NCI-H2196 (cell line): ENCODE measurements around the gene CBLN4.
A peak's percentile ranks its signal among the peaks of the same experiment; 100 is the strongest.

Experiments used
- DNase-seq: peaks from one replicate; lab custom pipeline; 2025; ENCODE audit not compliant: unreplicated experiment; lab: John Stamatoyannopoulos, UW

The CBLN4 gene

DNA sequence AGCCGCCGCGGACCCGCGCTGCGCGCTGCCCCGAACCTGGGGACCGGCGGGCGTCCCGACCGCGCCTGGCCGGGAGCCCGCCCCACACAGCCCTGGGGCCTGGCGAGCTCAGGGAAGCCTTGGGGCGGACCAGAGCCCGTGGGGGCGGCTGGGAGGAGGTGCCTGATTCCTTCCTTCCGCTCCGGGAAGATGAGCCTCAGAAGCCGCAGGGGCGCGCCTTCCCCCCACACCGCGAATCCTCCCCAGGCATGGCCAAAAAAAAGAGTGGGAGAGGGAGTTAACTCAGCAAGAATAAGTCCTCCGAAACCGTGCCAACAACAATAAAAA, at the start of gene CBLN4:
CBLN4 (minus strand) TSS at position 131 of the 327 bp plus-strand sequence. CDS start 1,348 bp downstream, outside the sequence.
- DNase-seq = no peak

DNA sequence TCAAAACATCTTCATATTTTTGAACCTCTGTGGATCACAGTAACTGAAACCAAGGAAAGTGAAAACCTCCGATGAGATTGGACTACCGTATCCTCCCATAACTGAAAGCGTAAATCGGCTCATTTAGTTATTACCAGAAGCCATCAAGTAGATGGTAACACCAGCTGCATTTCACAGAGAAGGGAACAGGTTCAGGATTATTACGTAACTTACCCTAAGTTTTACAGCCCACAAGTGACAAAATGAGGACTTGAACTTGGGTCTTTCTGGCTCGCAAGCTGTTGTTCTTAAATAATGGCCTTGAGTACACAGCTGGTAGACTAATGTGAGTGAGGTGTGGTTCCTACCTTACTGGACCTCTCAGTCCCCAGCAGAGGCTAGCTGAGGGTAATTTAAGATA, 37.9 kb upstream of the CBLN4 start:
- DNase-seq = no peak

DNA sequence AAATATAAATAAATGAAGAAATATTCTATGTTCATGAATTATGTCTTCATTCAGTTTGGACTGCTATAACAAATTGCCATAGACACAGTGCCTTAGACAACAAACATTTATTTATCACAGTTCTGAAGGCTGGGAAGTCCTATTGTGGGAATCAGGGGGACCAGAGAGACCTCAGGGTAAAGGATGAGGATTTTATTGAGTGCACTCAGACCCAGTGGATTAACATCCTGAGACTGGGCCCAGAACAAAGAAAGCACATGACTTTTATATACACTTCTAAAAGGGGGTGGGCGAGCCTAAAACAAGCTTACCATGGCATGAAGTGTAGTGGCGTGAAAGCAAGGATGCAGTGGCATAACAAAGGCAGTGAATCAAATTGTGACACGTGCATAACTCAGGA, 26.9 kb upstream of the CBLN4 start:
- no peak for DNase-seq

DNA sequence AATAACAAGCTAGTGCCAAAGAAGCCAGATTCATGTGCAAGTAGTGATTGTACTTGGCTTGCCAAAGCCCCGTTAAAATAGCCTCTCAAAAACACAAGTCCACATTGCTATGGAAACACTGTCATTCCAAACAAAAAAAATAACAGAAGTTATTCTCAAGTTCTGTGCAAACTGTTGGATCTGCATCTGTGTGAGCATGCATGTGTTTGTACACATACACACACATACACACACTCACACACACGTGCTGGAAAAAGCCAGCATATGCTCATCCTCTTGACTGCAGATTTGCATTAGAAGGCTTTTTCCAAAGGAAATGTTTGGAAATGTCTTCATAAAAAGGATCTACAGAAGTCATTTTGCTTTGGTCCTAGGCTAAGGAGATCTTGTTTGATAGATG, 13.4 kb upstream of the CBLN4 start:
- DNase-seq = no peak

DNA sequence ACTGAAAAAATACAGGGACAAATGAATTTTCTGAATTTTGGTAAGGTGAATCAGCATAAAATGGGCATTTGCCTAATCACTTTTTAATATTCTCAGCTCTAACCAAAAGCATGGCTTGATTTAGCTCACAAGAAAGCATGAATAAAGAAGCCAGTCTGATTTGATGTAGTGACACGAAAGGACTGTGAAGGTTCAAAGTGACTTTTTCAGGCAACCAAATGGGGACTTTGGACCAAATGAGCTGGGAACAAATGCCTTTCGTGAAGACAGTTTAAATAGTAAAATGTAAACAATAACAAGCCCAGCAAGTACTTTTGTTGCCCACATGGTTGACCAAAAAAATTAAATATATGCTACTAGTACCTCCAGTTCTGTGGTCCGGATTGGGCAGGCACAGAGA, 12.9 kb upstream of the CBLN4 start:
- DNase-seq = no peak

DNA sequence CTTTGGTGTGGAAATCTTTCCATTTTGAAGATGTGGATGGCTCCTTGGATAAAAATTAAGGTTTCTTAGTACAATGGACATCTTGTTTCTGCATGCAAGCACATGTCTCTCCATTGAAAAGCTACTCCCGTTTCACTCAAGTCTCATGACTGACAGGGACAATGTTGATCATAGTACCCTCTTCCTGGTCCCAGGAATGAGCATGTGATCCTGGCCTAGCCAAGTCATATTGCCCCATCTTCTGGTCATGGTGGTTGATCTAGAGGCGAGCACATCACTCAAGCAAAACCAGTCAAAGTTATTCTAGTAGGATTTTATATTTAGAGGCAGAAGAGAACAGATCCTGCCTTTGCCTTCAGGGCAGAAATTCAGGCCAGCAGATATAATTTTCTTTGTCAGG, 12.2 kb upstream of the CBLN4 start:
- no peak for DNase-seq

DNA sequence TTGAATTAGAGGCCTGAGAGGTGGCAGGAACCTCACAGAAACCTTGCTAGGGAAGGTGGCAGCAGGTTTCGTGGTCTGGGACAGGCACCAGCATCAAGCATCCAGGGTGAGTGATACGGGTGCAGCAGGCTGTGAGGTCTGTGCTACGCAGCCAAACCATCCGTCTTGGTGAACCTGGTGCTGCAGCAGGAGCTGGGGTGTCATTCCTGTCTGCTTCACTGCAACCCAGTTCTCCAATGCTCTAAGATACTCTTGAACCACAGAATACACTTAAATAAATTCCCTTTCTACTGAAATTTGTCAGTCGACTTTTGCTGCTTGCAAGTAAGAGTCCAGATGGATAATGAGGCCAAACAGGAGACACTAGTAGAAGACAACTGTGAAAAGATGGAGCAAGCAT, 9.7 kb upstream of the CBLN4 start:
- DNase-seq = no peak

DNA sequence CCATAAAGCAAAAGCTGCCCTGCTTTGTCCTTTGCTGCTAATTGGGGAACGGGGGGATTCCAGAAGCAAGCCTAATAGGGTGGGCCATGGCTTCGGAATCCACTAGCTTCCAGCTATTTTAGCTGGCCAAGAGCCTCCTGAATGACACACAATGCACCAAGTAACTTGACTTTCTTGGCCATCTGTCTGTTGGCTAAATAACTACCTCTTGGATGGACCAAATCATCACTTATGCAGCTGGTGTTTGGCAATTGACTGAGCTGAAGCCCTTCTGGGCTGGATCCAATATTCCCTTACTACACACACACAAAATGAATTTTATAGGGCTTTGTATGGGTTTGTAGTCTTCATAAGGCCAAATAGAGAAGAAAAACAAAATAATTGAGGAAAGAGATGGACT, 8.8 kb upstream of the CBLN4 start:
- DNase-seq = no peak

DNA sequence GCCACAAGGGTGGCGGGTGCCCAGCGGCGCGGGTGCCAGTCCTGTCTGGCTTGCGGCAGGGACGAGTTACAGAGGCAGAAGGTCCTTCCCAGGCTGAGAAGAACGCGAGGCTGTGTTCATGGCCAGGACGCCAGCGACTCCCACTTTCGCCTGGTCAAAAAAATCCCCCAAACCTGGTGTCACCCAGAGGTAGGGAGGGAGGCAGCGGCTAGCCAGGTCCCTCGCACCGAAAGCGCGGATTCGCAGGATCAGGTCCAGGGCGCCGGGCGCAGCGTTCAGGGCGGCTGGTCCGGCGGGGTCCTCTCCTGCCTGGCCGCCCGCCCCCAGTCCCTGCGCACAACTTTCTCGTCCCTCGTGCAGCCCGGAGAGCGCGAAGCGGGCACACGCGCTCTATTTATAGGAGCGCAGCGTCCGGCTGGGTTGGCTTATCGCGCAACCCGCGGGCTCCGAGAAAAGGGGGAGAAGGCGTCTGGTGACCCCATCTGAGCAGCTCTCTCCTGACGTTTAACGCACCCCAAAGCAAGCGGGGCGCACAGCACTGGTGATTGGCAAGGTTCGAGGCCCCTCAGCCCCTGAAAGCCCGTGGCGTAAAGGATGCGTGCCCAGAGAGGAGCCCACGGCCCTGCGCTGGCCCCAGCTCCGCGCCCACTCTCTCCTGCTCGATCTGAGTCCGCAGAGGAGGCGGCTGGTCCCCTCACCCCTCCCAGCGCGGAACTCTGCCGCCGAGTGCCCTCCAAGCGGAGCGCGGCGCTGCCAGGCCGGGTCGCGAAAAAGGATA, 519 bp downstream of the CBLN4 start:
- no peak for DNase-seq

DNA sequence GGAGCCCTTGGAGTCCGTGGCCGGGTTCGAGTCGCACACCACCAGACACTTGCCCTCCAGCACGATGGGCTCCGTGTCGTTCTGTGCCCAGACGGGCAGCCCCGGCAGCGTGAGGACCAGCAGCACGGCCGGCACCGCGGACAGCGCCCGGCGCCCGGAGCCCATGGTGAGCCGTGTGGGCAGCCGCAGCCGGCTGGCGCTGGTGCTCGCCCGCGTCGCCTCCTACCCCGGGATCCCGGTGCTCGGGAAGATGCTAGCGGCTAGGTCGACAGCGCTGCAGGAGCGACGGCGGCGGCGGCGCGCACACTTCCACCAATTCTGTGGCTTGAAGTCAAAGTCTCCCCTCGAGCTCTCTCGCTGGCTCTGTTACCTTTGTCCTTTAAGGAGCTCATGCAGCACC, 1.3 kb downstream of the CBLN4 start:
- DNase-seq = no peak

DNA sequence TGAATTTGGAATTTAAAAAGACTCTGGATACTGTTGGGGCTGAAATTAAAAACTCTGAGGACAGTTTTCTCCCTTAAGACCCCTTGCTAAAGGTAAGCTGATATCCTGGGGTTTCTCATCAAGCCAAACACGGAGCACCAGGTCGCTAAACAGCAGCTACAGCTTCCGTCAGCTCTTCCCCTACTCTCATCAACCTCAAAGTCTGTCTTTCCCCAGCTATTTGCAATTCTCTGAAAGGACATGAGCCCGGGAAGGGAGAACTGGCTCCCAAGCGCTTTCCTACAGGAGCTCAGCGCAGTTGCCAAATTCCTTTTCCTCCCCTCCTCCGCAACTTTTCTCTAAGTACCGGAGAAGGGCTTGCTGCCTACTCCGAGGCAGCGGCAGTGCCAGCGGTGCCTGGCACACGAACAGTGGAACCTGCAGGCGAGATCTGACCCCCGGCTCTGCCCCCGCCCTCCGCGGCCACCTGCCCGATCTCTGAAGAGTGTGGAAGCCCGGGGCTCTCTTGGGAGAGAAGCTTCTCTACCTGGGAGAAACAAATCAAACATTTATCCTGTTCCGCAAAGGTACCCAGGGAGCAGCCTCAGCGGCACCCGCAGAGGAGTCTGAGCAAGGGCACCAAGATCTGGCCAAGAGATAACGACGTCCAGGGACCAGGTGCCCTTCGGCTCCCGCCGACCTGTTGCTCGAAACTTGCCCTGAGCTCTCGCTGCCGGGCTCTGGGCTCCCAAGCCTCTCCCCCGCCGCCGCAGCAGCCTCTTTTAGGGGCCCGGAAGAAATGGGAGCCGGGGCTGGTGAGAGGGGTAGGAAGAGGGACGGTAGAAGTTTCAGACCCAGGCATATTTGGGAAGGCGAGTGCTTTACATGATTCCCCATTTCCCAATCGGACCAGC, 2.2 kb downstream of the CBLN4 start:
- no peak for DNase-seq

DNA sequence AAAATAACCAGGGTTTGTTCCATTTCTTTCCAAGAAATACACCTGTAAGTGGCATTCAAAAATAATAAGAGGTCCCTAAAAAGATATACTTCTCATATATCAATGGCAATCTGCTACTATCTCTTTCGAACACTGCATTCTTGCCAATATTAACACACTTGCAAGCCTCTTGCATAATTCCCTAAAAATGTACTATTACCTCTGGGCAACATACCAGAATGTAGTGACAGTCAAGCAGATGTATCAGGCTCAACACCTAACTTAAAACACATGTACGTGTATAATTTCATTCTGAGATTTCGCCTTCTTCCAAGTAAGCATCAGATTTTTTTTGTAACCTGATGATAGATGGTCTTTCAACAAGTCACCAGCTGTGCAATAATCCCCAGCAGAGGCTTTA, 3.4 kb downstream of the CBLN4 start:
- DNase-seq = no peak

DNA sequence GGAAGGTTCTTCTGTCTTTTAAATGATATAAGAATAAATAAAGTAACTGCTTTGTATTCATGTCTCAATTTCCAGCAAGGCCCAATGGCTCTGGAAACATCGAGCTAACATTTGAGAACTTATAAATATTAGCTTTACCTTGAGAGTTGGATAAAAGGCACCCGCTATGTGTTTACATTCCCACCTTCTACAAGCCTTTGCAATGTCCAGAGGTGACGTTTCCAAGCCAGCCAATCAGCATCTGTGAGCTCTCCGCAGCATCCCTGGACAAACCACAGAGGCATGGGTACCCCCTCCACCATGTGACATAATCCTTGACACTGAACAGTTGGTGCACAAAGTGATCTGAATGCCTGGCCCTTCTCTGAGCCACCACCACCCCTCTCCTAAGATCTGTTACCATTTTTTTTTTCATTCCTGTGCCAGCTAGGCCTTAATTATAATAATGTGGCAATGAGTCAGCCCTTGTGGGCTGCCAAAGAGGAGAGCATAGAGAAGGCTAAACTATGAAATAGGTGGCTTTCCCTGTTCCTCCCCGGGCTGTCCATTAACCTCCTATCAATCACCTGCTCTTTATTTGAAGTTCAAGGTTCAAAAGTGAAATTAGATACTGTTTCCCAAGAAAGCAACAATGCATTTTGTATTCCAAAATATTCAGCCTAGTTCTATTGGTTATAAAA, 4.1 kb downstream of the CBLN4 start:
- no peak for DNase-seq

DNA sequence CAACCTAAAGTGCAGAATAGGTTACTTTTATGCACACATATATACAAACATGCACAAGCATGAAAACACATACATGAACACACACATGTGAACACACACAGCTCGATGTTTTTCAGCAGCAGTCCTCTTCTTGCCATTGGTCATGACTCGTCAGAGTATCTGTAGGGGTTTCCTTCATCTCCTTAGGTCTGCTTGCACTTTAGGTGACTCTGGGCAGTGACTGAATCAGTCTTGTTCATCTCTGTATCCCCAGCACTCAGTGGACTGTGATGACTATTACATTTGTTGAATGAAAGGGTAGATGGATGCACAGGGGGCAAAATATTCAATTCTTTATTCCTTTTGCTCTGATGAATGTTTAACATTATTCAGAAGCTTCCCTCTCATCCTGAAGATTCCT, 26.8 kb downstream of the CBLN4 start:
- DNase-seq = no peak

DNA sequence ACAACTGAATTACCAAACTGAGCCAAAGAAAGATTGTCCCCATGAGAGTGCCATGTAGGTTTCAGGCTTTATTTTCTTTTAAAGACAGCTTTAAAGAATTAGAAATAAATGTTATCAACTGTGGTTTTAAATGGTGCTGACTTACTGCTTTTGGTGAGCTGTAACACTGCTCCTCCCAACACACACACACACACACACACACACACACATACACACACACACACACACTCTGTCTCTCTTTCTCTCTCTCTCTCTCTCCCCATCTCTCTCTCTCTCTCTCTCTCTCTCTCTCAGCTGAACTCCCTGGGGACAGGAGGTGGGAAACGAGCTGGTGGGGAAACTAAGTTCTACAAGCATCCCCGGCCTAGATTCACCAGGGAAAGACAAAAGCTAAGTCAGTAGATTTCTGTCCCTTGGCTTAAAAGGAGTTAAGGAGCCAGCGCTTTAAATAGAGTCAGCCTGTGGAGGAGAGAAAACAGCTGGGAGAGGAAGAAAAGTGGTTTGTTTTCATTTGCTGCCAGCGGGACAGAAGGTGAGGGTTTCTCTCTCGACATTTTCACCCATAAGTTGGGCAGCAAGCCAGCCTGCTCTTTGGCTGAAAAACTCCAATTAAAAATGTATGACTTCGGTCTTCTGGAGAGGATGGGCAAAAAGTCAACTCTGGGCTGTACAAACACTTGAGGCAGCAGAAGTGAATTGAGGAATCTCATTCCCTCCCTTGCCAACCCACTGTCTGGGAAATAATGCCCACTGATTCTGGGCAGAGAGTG, 27.4 kb downstream of the CBLN4 start:
- peak; percentile 7 for DNase-seq

DNA sequence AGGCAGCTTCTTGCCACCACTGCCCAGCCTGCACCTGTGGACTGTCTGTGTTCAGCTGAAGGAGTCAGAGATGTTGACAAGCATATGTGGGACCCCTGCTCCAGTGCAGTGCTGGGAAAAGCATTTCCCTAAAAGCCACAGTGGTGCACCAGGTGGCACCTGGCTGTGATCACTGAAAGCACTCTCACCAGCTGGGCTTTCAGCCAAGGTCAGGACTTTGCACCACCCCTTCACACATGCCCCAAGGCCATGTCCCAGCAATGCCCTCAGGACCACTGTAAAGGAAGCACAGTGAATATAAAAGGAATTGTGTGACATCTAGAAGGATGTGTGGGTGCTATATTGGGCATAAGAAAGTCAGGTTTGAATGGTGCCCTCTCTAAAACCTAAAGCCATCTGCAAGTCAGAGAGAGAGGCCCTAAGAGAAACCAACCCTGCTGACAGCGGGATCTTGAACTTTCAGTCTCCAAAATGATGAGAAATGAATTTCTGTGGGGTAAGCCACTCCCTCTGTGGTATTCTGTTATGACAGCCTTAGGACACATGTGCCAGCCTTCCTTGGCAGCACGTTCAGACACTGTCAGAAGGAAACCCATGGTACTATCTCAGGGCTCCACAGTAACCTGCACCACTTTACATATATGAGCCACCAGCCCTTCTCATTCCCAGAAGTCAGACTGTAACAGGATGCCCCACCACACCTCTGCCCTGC, 30.7 kb downstream of the CBLN4 start:
- no peak for DNase-seq

DNA sequence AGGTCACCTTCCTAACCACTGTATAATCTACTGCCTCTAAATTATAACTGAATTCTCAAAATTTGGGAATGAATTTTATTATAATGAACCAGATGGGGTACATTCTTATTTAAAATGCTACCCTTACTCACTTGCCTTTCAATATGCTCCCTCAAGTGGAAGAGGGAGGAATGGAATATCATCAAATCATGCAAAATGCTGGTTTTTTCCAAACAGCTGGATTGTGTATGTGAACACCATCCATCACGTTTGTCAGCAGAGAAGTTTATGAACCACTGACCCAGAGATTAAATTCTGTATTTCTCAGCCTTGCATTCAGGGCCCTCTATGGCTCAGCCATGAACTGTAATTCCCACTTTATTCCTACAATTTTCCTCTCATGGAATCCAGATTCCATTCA, 40.5 kb downstream of the CBLN4 start:
- DNase-seq = no peak

DNA sequence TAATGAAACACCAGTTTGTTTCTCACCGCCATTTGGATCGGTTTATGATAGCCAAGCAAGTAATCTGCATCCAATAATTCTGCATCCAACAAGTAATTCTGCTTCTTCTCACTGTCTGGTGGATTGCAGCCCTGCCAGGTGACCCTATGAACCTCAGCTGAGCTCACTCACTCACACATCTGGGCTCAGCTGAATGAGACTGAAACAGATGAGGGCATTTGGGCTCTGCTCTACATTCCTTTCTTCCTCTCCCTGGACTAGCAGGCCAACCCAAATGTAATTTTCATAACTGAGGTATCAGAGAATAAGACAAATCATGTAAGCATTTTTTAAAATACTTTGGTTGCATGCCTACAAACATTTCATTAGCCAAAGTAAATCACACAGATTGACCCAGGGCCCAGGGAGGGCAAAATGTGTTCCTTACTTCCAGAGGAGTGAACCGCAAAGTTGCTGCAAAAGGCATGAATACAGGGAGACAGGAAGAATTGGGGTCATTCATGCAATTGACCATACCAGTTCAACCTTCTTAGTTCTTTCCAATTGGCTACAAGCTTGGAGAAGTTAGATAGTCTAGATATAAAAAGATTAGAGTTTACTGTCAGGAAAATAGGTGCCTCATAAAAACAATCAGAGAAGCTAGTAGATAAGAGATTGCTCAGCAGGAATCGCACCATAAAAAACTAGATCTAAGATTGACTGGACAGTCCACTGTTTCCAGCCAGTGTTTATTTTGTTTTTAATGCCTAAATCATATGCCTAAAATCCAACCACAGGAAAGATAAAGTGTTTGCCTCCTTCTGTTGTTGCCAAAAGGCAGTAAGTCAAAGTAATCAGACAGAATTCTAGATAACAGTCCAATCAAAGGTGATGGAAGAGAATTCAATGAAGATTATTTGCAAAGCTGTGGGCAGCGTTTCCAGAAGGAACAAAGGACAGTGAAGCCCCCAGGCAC, 43.7 kb downstream of the CBLN4 start:
- DNase-seq = no peak

DNA sequence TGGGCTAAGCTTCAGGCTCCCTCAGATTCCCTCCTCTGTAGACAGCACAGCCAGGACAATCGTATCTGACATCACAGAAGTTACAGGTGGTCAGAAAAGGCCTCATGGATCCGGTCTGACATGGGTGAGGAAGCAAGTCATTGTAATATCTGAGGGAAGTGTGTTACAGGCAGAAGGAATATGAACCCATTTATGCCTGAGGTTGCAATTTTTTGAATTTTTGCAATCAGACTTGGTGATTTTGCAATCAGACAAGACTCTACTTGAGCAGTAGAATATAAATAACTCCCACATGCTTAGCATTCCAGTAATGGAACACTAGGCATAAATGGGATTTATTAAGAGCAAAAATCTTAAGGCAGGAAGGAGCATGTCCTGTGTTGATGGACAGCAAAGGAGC, 52.1 kb downstream of the CBLN4 start:
- DNase-seq = no peak
